NCI-H82 treated with DMSO at 0.1 percent for 48 hours (cell line): Measurements from ENCODE around the gene MTMR8.
"Not testable (repeated sequence)": the region's sequence is repeated elsewhere in the genome, so short reads cannot be mapped to it uniquely, and the experiment has no call there.

Experiments used
- DNase-seq: peaks from one replicate; lab custom pipeline; 2025; ENCODE audit not compliant: unreplicated experiment; lab: John Stamatoyannopoulos, UW

MTMR8 gene

GRCh38 chrX:64394874-64395567 lies at the start of gene MTMR8:
Gene MTMR8 (minus strand): TSS chrX:64395452. CDS start chrX:64395363, 89 bp downstream.
- peak; percentile 64 for DNase-seq

- DNase-seq = no peak
These were observed 44.3 kb upstream of the MTMR8 start for GRCh38 chrX:64439551-64439950.

- no peak for DNase-seq
These were observed 42.4 kb upstream of the MTMR8 start for GRCh38 chrX:64437665-64438064.

- no peak for DNase-seq
These were observed 42.0 kb upstream of the MTMR8 start for GRCh38 chrX:64437218-64437617.

- no peak for DNase-seq
These were observed 33.1 kb upstream of the MTMR8 start for GRCh38 chrX:64428371-64428770.

- DNase-seq = no peak
These were observed 32.5 kb upstream of the MTMR8 start for GRCh38 chrX:64427787-64428186.

GRCh38 chrX:64427281-64427680 lies 32.0 kb upstream of the MTMR8 start:
- no peak for DNase-seq

GRCh38 chrX:64409730-64410129 lies 14.5 kb upstream of the MTMR8 start:
- DNase-seq = not testable (repeated sequence)

GRCh38 chrX:64398088-64398487 lies 2.8 kb upstream of the MTMR8 start:
- DNase-seq = no peak

- DNase-seq = no peak
These were observed 297 bp upstream of the MTMR8 start for GRCh38 chrX:64395568-64395929.

GRCh38 chrX:64394059-64394873 lies 986 bp downstream of the MTMR8 start:
- DNase-seq = no peak

- no peak for DNase-seq
These were observed 5.8 kb downstream of the MTMR8 start for GRCh38 chrX:64389489-64389888.

GRCh38 chrX:64380789-64381188 lies 14.5 kb downstream of the MTMR8 start:
- DNase-seq = not testable (repeated sequence)

GRCh38 chrX:64379924-64380323 lies 15.3 kb downstream of the MTMR8 start:
- no peak for DNase-seq

GRCh38 chrX:64377753-64378152 lies 17.5 kb downstream of the MTMR8 start:
- DNase-seq = no peak

GRCh38 chrX:64352081-64352480 lies 43.2 kb downstream of the MTMR8 start:
- DNase-seq = no peak

GRCh38 chrX:64350521-64350920 lies 44.7 kb downstream of the MTMR8 start:
- no peak for DNase-seq

GRCh38 chrX:64350047-64350446 lies 45.2 kb downstream of the MTMR8 start:
- no peak for DNase-seq

- DNase-seq = no peak
These were observed 52.4 kb downstream of the MTMR8 start for GRCh38 chrX:64342811-64343210.

- DNase-seq = no peak
These were observed 57.0 kb downstream of the MTMR8 start for GRCh38 chrX:64338296-64338695.

- no peak for DNase-seq
These were observed 60.8 kb downstream of the MTMR8 start for GRCh38 chrX:64334467-64334866.

- no peak for DNase-seq
These were observed 65.0 kb downstream of the MTMR8 start for GRCh38 chrX:64330284-64330683.
